Measurements from ENCODE around the gene ASPSCR1. TPM values are rescaled to one million over a fixed set of nuclear protein-coding genes. Genes with fewer than 3 reads are reported as not detected.

Gene ASPSCR1
- total and polyA plus RNA-seq, 2 donors from 2014 or later, result 35.2 to 57.5 TPM

DNA sequence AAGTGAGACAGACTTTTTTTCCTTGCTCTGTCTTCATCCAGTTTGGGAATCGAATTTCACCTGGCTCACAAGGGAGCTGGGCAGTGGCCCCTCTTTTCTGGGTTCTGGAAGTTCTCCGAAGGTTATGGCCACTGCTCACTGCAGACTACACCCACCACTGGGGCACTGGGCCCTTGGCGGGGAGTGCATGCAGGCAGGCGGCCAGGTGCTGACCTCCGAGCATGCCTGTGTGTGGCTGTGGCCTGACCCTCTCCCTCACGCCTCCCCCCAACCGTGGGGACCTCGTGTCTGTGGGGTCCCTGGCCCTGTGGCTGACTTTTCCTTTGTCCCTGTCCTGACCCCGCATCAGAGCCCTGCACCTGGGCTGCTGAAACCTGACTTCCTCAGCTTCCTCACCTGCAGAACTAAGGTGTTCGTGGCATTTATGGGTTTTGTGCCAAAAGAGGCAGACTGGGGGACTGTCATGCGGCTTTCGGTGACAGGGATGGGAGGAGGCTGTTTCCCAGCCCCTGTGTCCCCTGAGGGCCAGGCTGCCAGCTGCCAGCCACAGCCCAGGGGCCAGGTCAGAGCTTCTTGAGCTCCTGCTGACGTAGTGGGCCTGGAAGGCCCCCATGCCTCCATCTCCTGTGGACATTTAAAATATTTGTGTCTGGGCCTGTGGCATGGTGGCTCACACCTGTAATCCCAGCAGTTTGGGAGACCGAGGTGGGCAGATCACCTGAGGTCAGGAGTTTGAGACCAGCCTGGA lies 21.4 kb downstream of the ASPSCR1 start:
- Histone ChIP-seq H3K36me3 (ENCODE audit: control insufficient read depth in 2 of 3, insufficient read depth in 3 of 3, low read length in 3 of 3) (no peaks in the 10 kb centered on the region), H3K4me3 (ENCODE audit: low read length in 3 of 3) (no peak overlapping the region), H3K27me3 (ENCODE audit: control insufficient read depth, insufficient read depth, low read length) (no peaks in the 10 kb centered on the region), H3K27ac (ENCODE audit: low read depth in 2 of 2, low read length in 2 of 2) (no peak overlapping the region), H3K9me3 (ENCODE audit: control insufficient read depth in 2 of 3, insufficient read depth in 1 of 3, low read length in 3 of 3) (no peaks in the 10 kb centered on the region), H3K9ac (ENCODE audit: low read length in 3 of 3) (no peak overlapping the region), H3K4me1 (ENCODE audit: control insufficient read depth in 2 of 3, insufficient read depth in 2 of 3, low read depth in 1 of 3, low read length in 3 of 3) (peaks cover 0 to 9% (median 0%) of the 10 kb centered on the region in 3 donors)
- FAIRE-seq, result no peak
- peak in 1 of 5 donors; percentile 40 for DNase-seq
- intact Hi-C loops (cut with DNase I), result no loop called here
- no peak for TF ChIP-seq CTCF (IDR thresholded peaks at IDR 0.05; ENCODE audit: borderline replicate concordance, extremely low read depth, insufficient read depth)

GRCh38 chr17:81999587-81999975 lies 22.2 kb downstream of the ASPSCR1 start:
- TF ChIP-seq CTCF (IDR thresholded peaks at IDR 0.05; ENCODE audit: borderline replicate concordance, extremely low read depth, insufficient read depth), result no peak
- H3K36me3 ChIP-seq (ENCODE audit: control insufficient read depth in 2 of 3, insufficient read depth in 3 of 3, low read length in 3 of 3), result no peaks in the 10 kb centered on the region
- no peak overlapping the region for H3K27ac ChIP-seq (ENCODE audit: low read depth in 2 of 2, low read length in 2 of 2)
- no peaks in the 10 kb centered on the region for H3K27me3 ChIP-seq (ENCODE audit: control insufficient read depth, insufficient read depth, low read length)
- no peak overlapping the region for H3K4me3 ChIP-seq (ENCODE audit: low read length in 3 of 3)
- no peak for FAIRE-seq
- no peak overlapping the region for H3K9ac ChIP-seq (ENCODE audit: low read length in 3 of 3)
- intact Hi-C loops (cut with DNase I), result no loop called here
- H3K9me3 ChIP-seq (ENCODE audit: control insufficient read depth in 2 of 3, insufficient read depth in 1 of 3, low read length in 3 of 3), result no peaks in the 10 kb centered on the region
- DNase-seq, result peak in 2 of 5 donors; percentile 59 to 64
- peaks cover 0 to 9% (median 0%) of the 10 kb centered on the region in 3 donors for H3K4me1 ChIP-seq (ENCODE audit: control insufficient read depth in 2 of 3, insufficient read depth in 2 of 3, low read depth in 1 of 3, low read length in 3 of 3)

DNA sequence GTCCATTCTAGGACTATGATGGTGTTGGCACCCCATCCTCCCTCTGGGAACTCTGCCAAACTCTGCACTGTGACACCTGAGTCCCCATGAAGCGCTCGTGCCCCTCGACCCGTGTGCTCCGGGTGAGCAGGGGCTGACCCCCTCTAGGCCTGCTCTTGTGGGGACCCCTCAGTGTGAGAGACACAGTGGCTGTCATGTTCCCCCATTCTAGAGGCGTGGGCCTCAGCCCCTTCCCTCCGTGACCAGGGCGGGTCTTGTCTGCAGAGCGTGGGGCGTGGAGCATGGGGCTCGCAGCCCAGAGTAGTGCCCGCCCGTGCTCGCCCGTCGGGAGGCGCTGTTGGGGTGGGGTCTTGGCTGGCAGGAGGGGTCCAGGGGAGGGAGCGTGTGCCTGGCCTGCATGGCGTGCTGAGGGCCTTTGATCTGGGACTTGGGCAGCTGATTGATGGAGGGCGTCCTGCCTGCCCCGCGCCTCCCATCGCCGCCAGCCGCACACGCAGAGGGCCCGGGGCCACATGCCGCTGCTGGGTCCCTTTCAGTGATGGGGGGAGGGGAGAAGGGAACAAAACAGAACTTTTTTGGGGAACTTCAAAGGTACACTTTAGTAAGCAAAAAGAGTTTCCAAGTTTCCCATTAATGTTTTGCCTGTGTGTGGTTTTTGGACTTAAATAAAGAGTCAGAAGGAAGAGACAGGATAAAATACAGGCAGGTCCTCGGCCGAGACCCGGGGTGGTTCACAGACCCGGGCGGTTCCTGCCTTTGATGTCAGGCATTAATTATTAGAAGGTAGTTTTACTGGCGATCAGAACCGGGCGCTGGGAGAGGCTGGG lies 22.8 kb downstream of the ASPSCR1 start:
- TF ChIP-seq CTCF (IDR thresholded peaks at IDR 0.05; ENCODE audit: borderline replicate concordance, extremely low read depth, insufficient read depth), result no peak
- H3K9me3 ChIP-seq (ENCODE audit: control insufficient read depth in 2 of 3, insufficient read depth in 1 of 3, low read length in 3 of 3), result no peaks in the 10 kb centered on the region
- no peak overlapping the region for H3K9ac ChIP-seq (ENCODE audit: low read length in 3 of 3)
- DNase-seq, result peak in 3 of 5 donors; percentile 51 to 71 (median 54)
- no peaks in the 10 kb centered on the region for H3K27me3 ChIP-seq (ENCODE audit: control insufficient read depth, insufficient read depth, low read length)
- H3K36me3 ChIP-seq (ENCODE audit: control insufficient read depth in 2 of 3, insufficient read depth in 3 of 3, low read length in 3 of 3), result no peaks in the 10 kb centered on the region
- FAIRE-seq, result no peak
- no peak overlapping the region for H3K4me3 ChIP-seq (ENCODE audit: low read length in 3 of 3)
- peaks cover 0 to 9% (median 0%) of the 10 kb centered on the region in 3 donors for H3K4me1 ChIP-seq (ENCODE audit: control insufficient read depth in 2 of 3, insufficient read depth in 2 of 3, low read depth in 1 of 3, low read length in 3 of 3)
- no peak overlapping the region for H3K27ac ChIP-seq (ENCODE audit: low read depth in 2 of 2, low read length in 2 of 2)
- intact Hi-C loops (cut with DNase I), result no loop called here

Data from kidney (tissue), 14 donors.